ENCODE measurements around the gene PCGF3.
"Not testable (repeated sequence)": the region's sequence is repeated elsewhere in the genome, so short reads cannot be mapped to it uniquely, and the experiment has no call there.

DNA sequence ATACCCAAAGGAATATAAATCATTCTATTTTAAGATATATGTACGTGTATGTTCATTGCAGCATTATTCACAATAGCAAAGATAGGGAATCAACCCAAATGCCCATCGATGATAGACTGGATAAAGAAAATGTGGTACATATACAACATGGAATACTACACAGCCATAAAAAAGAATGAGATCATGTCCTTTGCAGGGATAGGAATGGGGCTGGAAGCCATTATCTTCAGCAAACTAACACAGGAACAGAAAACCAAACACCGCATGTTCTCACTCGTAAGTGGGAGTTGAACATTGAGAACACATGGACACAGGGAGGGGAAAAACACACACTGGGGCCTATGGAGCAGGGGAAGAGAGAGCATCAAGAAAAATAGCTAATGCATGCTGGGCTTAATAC lies 101.3 kb downstream of the PCGF3 start:
- TF ChIP-seq POLR2A (IDR thresholded peaks at IDR 0.05) = not testable (repeated sequence)
- TF ChIP-seq, protein P1, sequence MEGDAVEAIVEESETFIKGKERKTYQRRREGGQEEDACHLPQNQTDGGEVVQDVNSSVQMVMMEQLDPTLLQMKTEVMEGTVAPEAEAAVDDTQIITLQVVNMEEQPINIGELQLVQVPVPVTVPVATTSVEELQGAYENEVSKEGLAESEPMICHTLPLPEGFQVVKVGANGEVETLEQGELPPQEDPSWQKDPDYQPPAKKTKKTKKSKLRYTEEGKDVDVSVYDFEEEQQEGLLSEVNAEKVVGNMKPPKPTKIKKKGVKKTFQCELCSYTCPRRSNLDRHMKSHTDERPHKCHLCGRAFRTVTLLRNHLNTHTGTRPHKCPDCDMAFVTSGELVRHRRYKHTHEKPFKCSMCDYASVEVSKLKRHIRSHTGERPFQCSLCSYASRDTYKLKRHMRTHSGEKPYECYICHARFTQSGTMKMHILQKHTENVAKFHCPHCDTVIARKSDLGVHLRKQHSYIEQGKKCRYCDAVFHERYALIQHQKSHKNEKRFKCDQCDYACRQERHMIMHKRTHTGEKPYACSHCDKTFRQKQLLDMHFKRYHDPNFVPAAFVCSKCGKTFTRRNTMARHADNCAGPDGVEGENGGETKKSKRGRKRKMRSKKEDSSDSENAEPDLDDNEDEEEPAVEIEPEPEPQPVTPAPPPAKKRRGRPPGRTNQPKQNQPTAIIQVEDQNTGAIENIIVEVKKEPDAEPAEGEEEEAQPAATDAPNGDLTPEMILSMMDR (IDR thresholded peaks at IDR 0.05 in 4 of 5, conservative IDR thresholded peaks at IDR 0.05 in 1 of 5) = not testable (repeated sequence)

Data from gastrocnemius medialis (tissue), 4 donors.